Measurements from ENCODE around the gene SLC39A7.

The SLC39A7 gene

DNA sequence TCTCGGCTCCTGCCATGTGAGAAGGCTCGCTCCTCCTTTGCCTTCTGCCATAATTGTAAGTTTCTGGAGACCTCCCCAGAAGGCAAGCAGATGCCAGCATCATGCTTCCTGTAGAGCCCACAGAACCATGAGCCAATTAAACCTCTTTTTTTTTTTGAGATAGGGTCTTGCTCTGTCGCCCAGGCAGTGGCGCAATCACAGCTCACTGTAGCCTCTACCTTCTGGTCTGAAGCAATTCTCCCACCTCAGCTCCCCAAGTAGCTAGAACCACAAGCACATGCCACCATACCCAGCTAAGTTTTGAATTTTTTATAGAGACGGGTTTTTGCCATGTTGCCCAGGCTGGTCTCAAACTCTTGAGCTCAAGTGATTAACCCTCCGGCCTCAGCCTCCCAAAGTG, 36.2 kb downstream of the SLC39A7 start:
- no peak for DNase-seq (ENCODE audit: low spot score)

DNA sequence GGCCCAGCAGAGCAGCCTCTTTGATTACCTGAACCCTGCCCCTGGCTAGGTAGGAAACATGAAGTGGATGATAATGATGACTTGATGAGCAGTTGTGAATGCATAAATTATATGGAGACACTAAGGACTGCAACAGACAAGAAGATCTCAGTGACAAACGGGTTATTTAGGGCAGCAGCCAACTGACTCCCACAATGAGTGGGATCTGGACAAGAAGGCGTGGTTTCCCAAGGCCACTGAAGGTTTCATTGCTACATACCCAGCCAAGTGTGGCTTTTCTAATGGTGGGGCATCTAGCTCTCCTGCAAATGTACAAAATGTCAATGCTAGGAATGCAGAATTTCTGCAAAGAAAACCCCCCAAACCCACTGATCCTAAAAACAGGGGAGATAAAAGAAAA, 37.1 kb downstream of the SLC39A7 start:
- no peak for DNase-seq (ENCODE audit: low spot score)

GRCh38 chr6:33241968-33242367, 41.3 kb downstream of the SLC39A7 start:
- DNase-seq (ENCODE audit: low spot score): no peak

DNA sequence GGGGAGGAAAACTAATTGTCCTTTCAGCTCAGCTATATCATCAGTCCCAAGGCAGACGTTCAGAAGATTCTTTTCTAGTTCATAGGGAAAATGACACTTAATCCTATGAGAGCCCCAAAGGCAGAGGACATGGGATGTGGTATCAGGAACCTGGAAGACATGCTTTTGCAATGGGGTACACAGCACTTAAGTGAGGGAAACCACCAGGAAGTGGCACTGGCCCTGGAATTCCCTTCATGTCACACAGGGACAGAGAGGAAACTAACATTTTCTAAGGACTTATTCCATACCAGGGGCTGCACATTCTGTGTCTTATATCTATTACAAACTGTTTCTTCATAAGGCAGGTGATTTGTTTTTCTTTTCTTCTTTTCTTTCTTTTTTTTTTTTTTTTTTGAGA, 42.8 kb downstream of the SLC39A7 start:
- no peak for DNase-seq (ENCODE audit: low spot score)

DNA sequence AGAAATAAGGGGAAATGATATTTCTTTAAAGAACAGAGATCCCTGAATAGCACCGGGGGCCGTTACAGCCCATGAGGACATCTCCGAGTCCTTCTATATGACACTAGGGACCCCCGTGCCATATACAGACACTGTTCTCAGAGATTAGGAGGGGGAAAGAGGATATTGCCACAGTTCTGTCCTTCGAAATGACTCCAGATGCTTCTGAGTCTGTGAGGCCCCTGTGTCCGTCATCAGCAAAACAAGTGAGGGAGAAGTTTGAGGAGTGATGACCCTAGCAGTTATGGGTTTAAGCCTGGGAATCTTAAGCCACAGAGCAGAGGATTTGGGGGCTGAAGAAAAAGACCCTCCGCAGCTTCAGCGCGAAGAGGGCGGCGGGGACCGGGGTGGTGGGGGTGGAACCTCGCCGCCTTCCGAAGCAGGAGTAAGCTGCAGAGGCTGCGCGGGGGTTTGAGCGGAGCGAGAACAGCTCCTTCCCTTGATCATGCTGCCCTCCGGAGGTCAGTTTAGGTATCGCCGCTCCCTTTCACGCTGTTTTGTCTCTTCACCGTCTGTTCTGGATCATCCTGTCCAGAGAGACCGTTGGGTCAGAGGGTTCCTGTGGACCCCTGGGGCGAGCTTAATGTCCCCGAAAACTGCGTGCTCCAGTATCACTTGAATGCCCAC, 47.4 kb downstream of the SLC39A7 start:
- peak; percentile 83 for DNase-seq (ENCODE audit: low spot score)

GRCh38 chr6:33248643-33248931, 47.9 kb downstream of the SLC39A7 start:
- DNase-seq (ENCODE audit: low spot score): no peak

DNA sequence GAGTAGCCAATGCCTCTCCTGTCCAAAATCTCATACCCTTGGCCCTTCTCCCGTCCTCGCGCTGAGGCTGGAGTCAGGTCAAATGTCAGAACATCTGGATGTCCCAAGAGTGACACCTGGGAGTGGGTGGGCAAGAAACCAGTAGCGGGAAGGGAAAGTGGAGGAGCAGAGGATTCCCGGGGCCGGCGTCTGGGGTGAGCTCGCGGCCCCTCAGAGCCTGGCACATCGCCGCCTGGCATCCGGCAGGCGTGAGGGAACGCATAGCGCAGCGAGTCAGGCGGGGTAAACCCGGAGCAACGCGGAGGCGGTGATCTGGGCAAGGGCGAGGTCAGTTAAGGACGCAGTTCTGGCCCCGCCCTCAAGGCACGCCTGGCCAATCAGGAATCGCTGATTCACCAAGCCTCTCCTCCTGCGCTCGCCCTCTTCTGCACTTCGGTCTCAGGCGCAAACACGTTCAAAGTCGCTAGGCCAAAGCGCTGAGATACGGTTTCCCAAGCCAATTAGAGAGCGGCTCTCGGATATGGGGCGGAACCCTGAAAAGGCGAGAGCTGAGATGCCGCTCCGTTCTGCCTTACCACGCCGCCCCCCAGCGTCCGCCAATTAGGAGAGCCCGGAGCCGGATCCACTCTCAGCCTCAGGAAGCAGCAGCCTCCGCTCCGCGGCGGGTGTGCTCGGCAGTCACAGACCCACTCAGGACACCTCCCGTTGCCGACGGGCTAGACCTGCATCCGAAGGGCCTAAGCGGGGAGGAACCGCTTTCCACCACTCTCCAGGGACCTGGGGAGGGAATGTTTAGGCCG, 48.5 kb downstream of the SLC39A7 start:
- peak; percentile 95 for DNase-seq (ENCODE audit: low spot score)

GRCh38 chr6:33249732-33250630, 49.3 kb downstream of the SLC39A7 start:
- DNase-seq (ENCODE audit: low spot score): peak; percentile 69

DNA sequence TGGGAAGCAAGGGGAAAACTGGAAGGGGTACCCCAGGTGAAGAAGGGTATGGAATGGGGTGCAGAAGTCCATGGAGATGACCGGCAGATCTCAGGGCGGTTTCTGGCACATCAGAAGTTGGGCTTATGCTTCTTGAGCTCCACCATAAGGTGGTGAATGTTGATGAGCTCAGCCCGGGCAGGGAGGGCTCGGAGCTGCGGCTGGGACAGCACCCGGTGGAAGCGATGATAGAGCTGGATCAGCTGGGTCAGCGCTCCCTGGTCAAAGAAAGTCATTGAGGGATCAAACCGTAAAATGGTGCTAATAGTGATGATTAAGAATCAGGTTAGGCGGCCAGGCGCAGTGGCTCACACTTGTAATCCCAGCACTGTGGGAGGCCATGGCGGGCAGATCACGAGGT, 50.1 kb downstream of the SLC39A7 start:
- DNase-seq (ENCODE audit: low spot score): no peak

DNA sequence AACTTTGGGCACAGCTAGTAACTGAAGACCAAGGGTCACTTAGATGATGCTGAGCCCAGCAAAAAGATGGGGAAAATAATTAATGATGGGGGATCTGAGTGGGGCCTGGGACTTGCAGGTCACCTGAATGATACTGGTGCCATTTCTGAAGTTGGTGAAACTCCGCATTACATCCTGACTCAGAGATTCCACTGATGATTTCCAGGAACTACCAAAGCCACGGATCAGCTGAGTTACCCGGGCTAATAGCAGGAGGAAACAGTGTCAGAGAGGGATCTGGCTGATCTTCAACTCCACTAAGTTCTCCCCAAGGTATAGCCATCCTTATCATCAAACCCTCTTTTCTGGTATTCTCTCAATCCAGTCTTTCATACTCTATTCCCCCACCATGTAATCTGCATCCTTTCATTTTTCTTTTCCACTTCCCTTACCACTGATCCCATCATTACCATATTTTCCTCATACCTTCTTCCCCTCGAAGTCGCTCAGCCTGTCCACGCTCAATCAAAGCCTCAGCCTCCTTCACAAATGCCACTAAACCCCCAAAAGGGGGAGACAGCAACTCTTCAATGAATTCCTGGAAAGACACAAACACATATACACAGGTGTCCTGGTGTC, 50.8 kb downstream of the SLC39A7 start:
- no peak for DNase-seq (ENCODE audit: low spot score)

- no peak for DNase-seq (ENCODE audit: low spot score)
Measured at GRCh38 chr6:33252759-33253158, 52.1 kb downstream of the SLC39A7 start.

All from AG20443 (cell line).